GM19455 (cell line): ENCODE measurements around the gene SCAPER.
"Not testable (repeated sequence)": the region's sequence is repeated elsewhere in the genome, so short reads cannot be mapped to it uniquely, and the experiment has no call there.

Experiments used
- ATAC-seq: cut with Tn5 transposase; IDR thresholded peaks from one replicate; pipeline ENCODE4 v1.9.1; 2021; ENCODE audit not compliant: unreplicated experiment

Gene SCAPER

GRCh38 chr15:76502678-76503077 lies 402.5 kb downstream of the SCAPER start:
- ATAC-seq, result no peak

- not testable (repeated sequence) for ATAC-seq
Observed at GRCh38 chr15:76502185-76502584, 403.0 kb downstream of the SCAPER start.

- no peak for ATAC-seq
Observed at GRCh38 chr15:76501726-76502125, 403.4 kb downstream of the SCAPER start.

GRCh38 chr15:76501011-76501410 lies 404.1 kb downstream of the SCAPER start:
- no peak for ATAC-seq

- no peak for ATAC-seq
Observed at GRCh38 chr15:76495487-76495886, 409.7 kb downstream of the SCAPER start.

GRCh38 chr15:76492538-76492937 lies 412.6 kb downstream of the SCAPER start:
- ATAC-seq, result no peak

- no peak for ATAC-seq
Observed at GRCh38 chr15:76483752-76484151, 421.4 kb downstream of the SCAPER start.

GRCh38 chr15:76483018-76483417 lies 422.1 kb downstream of the SCAPER start:
- ATAC-seq, result no peak

GRCh38 chr15:76480267-76480666 lies 424.9 kb downstream of the SCAPER start:
- no peak for ATAC-seq

- no peak for ATAC-seq
Observed at GRCh38 chr15:76470691-76471090, 434.4 kb downstream of the SCAPER start.

- ATAC-seq, result no peak
Observed at GRCh38 chr15:76468722-76469121, 436.4 kb downstream of the SCAPER start.

- no peak for ATAC-seq
Observed at GRCh38 chr15:76467136-76467535, 438.0 kb downstream of the SCAPER start.

GRCh38 chr15:76465728-76466127 lies 439.4 kb downstream of the SCAPER start:
- ATAC-seq, result no peak

- no peak for ATAC-seq
Observed at GRCh38 chr15:76464247-76464646, 440.9 kb downstream of the SCAPER start.

GRCh38 chr15:76460871-76461270 lies 444.3 kb downstream of the SCAPER start:
- no peak for ATAC-seq

- no peak for ATAC-seq
Observed at GRCh38 chr15:76460347-76460746, 444.8 kb downstream of the SCAPER start.

GRCh38 chr15:76451540-76451939 lies 453.6 kb downstream of the SCAPER start:
- ATAC-seq, result no peak

- no peak for ATAC-seq
Observed at GRCh38 chr15:76449455-76449854, 455.7 kb downstream of the SCAPER start.

- no peak for ATAC-seq
Observed at GRCh38 chr15:76448755-76449154, 456.4 kb downstream of the SCAPER start.

GRCh38 chr15:76447728-76448441 lies 457.3 kb downstream of the SCAPER start:
- ATAC-seq, result no peak

GRCh38 chr15:76440441-76440840 lies 464.7 kb downstream of the SCAPER start:
- ATAC-seq, result no peak

- no peak for ATAC-seq
Observed at GRCh38 chr15:76439542-76439941, 465.6 kb downstream of the SCAPER start.

- no peak for ATAC-seq
Observed at GRCh38 chr15:76433798-76434400, 471.2 kb downstream of the SCAPER start.
